Inferior parietal cortex (tissue), 1 donor: Measurements from ENCODE around the gene ADRB1.
A peak's percentile ranks its signal among the peaks of the same experiment; 100 is the strongest.

ENCODE experiments used
- DNase-seq: peaks from one replicate; pipeline ENCODE4 v3.0.0-alpha.2; 2016; ENCODE audit errors: extremely low spot score

ADRB1 gene

DNA sequence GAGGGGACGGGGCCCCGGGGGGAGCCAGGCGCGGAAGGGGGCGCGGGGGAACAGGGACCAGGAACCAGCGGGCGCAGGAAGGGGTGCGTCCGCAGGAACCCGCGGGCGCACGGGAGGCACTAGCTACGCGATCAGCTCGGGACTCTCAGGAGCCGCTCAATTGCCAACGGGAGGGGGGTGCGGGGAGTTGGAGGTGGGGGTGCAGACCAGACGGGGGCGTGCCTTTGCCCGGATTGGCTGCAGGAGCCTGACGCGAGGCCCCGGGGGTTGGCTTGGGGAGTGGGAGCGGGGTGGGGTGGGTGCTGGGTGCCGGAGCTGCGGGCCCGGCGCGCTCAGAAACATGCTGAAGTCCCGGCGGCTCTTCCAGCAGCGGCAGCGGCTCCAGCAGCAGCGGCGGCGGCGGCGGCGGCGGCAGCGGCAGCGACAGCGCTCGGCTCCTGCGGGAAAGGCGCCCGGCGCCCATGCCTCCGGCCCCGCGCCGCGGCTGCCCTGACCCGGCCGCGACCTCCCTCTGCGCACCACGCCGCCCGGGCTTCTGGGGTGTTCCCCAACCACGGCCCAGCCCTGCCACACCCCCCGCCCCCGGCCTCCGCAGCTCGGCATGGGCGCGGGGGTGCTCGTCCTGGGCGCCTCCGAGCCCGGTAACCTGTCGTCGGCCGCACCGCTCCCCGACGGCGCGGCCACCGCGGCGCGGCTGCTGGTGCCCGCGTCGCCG lies at the start of gene ADRB1:
Gene ADRB1 (plus strand): TSS at position 335 of the 715 bp plus-strand sequence. CDS start 267 bp downstream, at position 602.
- DNase-seq, result no peak

DNA sequence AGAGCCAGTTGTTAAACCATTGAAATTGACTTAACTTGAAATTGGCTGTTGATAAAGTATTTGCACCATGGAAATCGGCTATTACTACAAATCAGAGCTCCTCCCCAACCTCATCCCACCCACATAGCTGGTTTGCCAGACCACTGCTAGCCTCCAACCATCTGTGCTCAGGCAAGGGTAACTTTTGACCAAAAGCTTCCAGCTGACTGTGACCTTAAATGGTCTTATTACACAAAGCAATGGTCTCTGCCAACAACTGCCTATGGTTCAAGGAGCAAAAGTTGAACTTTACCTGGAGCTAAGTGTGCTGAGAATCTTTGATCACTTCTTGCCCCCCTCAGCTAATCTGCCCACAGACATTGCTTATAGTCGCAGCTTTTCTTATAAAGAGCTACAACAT lies 48.5 kb upstream of the ADRB1 start:
- DNase-seq, result no peak

DNA sequence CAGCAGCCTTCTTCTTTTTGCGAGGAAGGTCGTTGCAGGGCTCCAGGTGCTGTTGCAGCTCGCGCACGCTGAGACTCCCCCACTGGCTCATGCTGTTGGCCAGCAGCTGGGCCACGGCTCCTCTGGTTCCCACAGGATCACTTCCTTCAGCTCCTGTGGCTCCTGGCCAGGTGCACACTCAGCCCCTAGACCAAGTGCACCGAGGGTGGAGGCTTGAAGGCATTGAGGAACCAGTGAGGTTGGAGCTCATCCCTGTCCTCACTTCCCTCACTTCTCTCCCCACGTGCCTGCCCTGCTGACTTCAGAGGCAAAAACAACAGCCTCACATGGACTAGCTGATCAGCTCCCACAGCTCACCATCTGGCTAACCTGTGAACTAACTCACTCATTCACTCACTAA lies 46.2 kb upstream of the ADRB1 start:
- no peak for DNase-seq

DNA sequence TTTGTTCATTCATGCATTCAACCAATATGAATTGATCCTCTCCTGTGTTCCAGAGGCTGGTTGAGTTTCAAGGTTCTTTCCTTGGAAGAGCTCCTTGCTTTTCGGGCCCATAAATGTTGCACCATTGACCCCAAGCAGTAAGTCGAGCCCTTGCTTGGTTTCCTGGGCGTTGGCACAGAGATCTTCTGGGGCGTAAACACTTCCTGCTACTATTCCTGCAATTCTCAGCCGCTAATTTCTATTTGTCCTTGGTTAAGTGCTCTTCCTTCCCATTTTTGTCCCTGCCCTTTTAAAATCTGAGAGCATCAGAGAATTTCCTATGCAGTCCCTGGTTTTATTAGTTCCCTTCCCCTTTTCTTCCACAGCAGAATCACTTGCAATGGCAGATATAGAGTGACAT lies 44.1 kb upstream of the ADRB1 start:
- DNase-seq, result no peak

DNA sequence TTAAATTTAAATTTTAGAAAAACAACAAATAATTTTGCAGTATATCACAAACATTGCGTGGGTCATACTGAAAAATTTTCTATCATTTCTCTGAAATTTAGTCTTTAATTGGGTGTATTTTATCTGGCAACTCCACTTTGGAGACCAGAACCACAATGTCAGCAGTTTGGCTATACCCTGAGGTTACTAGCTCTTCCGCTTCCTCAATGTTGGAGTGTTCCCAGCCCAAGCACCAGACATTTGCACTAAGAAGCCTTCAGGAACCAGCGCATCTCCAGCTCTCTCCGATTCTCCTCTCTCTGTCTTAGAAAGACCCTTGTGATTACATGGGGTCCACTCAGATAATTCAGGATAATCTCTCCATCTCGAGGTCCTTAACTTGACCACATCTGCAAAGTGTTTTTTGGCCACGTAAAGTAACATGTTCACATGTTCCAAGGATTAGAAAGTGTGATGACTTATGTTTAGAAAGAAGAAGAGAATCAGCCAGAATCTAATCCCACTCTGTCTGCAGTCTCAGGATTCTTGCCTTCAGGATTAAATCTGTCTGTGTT lies 43.1 kb upstream of the ADRB1 start:
- DNase-seq, result no peak

DNA sequence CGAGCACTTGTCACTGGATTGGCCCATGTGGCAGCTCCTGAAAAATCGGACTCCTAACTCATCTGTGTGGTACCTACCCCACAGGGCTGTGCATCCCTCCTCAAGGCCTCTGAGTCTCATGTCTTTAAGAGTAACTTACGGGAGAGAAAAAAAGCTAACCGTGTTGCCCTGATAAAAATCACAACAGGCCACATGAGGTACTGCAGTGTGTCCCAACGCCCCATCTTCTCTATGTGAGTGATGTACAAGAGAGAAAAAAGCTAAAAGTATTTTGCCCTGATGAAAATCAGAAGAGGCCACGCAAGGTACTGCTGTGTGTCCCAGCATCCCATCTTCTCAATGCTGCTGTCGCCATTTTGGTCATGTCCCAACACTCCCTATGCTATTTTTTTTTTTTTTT lies 41.2 kb upstream of the ADRB1 start:
- DNase-seq, result no peak

DNA sequence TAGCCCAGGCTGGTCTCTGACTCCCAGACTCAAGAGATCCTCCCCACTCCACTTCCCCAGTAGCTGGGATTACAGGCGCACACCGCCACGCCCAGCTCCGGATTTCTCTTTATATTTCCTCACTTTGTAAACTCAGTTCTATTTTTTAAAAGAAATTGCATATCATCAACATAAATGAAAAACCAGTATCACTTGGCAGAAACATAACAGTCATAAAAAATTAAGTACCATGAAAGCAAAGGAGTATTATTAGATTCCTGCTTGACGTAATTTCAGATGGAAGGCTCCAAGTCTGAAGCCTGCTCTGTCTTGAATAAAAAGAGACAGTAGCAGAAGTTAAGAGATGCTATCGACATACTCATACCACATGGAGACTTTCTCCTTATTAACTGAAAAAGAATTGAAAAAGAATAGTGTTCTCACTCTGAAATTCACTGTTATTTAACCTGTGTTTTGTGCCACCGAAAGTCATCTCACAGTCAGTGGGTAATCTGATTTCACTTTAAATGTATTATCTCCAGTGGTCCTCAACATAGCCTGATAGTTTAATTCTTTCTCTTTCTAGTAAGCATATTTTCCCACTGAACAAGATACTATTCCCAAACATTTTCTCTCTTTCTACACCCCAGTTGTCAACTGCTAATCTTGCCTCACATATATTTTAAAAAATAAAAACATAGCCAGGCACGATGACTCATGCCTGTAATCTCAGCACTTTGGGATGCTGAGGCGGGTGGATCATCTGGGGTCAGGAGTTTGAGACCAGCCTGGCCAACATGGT lies 40.3 kb upstream of the ADRB1 start:
- no peak for DNase-seq

DNA sequence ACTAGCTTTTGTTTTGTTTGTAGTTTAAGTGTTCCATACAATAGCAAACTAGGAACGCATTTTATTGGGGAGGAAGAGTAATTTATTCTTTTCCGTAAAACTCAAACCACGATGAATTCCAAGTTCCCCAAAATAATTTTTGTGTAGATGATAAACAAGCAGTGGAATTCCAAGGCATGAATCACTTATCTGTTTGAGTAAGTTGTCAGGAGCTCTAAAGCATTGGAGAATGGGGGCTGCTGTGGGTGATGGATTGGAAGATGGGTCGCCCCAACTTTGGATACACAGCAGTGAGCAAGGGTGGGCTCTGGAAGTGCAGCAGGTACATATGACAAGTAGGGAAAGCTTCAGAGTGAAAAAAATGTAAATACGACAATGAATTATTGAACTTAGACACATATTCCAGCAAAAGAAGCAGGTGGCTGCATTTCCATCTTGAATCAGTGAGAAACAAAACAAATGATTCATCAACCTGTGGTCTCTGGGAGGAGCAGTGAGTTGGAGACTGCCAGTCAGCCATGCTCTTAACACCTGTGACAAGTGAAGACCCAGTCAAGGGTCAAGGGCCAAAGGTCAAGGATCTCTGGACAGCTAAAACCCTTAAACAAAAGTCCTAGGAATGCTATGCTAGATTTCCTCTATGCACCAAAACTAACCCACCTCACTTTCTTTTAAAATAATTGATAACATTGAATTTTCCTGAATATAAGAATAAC lies 34.2 kb upstream of the ADRB1 start:
- DNase-seq, result no peak

DNA sequence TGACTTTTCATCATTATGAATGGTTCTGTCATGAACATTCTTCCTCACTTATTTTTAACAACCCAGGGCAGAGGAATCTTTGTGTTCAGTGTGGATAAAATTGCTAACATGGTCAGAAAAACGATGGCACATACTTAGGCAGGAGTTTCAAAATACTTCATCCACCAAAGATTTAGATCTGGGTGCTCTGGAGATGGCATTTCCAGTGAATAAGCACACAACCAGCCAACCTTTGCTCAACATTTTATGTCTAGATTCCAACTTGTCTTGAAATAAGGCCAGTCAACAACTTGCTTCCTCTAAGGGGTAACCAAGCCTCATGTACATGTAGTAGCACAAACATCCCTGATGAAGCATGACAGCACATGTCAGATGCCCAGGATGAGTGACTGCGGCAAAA lies 33.4 kb upstream of the ADRB1 start:
- no peak for DNase-seq

DNA sequence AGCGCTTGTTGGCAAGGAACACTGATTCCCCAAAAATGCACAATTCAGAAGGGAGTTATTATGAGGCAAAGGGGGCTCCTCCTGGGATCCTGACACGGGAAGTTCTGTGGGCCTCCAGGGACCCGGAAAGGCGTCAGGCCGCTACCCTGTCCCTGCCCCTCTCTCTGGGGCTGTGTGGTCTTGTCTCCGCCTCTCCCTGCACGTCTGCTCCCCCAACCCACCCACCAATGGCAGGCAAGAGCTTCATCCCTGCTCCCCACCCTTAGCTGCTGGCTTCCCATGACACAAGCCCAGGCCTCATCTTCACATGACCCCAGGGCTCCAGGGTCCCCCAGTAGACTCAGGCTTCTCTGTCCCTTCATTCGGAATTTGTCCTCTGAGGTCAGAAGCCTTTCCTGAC lies 31.0 kb upstream of the ADRB1 start:
- DNase-seq, result no peak

DNA sequence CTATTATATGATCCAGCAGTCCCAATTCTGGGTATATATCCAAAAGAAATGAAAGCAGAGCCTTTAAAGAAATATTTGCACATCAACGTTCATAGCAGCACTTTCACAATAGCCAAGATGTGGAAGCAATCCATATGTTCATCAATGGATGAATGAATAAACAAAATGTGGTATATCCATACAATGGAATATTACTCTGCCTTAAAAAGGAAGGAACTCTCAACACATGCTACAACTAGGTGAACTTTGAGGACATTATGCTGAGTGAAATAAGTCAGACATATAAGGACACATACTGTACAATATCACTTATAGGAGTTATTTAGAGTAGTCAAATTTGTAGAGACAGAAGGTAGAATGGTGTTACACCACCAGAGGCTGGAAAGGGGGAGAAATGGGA lies 28.0 kb upstream of the ADRB1 start:
- DNase-seq, result no peak

DNA sequence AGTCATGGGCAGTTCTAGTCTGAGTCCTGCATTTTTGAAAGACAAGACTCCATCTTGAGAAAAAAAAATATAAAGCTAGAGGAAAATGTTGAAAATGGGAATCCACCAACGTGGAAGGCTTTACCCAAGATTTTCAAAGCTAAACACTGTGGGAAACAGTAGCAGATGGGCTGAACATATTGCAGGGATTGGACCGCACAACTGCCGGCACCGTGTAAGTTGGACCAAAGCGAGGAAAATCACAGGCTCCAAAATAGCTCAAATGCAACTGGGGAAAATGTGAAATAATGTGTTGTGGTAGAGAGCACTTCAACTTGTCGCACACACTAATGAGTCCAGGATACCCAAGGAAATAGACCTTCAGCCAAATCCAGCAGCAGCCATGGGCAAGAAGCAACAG lies 26.4 kb upstream of the ADRB1 start:
- peak; percentile 62 for DNase-seq

DNA sequence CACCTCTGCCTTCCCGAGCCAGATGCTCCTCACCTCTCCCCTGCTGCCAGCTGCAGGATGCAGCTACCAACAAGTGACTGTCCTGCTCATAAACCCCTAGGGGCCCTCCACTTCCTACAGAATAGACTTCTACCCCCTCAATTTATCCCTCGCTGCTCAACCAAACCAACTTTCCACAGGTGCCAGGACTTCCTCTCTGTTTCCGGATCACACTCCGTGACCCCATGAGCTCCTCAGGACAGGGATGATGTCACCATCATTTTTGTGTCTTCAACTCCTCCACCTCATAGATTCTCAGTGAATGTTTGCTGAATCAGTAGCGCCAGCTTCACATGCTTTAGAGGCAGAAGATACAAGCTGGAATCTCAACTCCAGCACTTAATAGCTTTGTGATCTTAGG lies 25.8 kb upstream of the ADRB1 start:
- no peak for DNase-seq

DNA sequence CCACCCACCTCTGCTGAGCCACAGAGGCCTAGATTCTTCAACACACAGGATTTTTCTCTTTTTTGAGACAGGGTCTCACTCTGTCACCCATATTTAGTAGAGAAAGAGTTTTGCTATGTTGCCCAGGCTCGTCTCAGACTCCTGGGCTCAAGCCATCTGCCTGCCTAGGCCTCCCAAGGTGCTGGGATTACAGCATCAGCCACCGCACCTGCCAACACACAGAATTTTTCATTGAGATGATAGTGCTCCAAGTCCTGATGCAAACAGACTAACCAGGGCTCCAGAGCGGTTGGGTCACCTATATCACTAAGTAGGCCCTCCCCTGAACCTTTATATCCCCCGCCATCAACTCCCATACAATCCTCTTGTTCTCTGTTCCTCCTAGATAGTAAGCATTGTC lies 24.4 kb upstream of the ADRB1 start:
- DNase-seq, result no peak

DNA sequence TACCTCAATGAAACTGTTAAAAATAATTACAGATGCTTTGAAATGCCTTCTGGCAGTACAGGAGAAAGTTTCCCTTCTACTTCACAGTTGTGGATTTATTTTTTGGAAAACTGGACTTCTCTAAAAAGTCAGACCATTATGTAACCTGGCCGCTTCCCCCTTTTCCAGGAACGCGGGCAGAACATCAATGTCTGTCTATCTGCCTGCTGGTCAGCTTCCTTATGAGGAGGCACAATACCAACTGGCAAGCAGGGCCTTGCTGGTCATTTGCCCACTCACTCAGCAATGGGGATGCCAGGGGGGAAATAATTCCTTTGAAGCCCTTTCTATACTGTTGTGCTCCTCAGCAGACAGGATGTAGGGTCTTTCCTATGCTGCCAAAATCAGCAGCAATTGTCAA lies 22.5 kb upstream of the ADRB1 start:
- DNase-seq, result no peak

DNA sequence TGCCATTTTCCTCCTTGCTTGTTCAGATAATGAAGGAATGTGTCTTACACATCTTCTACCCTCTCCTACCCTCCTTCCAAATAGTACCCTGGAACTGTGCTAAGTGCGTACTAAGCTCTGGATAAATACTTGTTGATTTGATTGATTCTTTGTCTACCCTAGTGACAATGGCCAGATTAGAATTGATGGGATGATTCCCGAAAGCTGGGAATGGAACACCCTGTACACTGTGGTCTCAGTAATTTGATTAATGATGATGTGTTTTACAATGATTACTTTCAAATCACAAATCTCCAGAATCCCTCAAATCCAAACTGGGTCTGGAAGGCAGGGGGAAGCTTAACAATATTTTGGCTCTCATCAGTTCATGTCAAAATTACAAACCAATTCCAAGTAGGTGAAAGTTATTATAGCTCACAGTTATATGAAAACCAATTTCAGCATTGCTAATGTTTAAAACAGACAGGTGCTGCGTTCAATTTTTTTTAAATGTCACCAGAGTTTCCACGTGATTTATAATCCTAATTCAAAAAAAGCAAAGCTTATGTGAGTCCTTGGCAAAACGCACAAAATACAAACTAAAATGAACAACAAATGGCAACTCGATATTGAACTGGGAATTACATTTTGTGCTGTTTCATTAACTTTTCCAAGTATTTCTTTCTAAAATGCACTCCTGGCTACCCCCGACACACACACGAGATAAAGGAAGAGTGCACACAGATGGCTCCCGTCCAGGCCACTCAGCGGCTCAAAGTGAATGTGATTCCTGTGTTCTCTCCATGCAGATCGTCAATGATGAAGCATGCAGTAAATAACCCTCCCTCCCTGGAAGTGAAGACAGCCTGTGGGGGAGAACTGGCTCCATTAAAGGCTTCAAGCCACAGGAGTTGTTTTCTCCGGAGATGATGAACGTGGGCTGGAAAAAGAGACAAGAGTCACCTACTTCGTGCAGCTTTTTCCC lies 21.7 kb upstream of the ADRB1 start:
- no peak for DNase-seq

DNA sequence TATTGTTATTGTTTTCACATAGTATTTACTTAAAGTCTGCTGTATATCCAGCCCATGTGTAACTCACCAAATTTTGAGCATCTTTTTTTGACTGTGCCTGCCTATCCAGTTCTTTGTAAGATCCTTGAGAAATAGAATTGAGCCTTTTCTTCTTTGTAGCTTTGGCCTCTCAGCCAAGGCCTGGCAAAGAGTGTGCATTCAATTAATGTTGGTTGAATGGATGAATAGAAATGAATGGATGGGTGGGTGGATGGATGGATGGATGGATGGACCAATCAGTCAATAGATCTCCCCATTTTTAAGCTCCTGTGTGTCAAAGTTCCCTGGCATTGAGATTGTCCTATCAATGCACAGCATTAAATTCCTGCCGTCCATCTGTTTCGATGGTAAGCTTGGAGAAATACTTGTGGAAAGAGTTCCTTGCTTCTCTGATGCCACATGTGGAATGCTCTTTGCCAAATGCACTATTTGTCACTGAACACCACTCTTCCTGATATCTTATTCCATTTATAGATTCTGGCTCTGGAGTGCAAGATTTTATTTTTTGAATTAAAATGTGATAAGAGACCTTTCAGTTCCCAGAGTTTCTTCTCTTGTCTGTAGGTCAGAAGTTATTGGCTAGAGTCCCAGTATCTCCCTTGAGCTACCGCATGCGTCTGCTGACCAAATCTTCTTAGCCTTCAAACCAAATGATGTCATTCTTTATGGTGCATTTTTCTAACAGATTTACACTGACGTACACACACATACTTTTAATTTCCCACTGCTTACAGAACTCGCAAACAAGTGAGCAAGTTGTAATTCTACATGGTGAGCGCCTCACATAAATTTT lies 20.7 kb upstream of the ADRB1 start:
- no peak for DNase-seq

DNA sequence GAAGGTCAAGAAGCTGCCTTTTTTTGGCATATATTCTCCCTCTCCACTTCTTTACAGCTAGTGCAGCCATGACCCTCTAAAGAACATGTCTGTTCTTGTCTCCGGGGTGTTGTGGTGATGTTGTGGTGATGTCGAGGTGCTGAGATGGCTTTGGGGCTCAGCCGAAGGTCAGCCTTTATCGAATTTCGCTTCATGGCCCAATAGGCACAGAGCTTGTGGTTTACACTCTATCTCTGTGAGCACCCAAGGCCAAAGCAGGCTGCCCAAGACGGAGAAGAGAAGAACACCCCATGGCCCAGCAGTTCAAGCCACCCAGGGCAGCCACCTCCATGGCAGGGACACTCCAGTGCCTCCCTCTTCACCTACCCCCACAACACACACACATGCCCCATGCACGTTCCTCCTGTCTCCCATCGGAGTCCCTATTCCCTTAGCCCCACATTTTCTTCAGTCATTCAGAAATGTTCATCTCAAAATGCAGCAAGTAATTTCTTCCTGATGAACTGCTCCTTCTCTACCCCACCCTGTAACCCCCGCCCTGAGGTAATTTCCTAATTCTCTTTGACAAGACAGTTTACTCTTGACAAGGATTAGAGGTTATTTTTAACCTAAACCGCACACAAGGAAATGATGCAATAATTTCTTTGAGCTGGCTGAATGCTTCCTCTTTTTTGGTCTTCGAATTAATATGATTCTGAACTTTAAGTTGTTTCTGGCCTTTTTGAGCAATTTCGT lies 18.6 kb upstream of the ADRB1 start:
- no peak for DNase-seq

DNA sequence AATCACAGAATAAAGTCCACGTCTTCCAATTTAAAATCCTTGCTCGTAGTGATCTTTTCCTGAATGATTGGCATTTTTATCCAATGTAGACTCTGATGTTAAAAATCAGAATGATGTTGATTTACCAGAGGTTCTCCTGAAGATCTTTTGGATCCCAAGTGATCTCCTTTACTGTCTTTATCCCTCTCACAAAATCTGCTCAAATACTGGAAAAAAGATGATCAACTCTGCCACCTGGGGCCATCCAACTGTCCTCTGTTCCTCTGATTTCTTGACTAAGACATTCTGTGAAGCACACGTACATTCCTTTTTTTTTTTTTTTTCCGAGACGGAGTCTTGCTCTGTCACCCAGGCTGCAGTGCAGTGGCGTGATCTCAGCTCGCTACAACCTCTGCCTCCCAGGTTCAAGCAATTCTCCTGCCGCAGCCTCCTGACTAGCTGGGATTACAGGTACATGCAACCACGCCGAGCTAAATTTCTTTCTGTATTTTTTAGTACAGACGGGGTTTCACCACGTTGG lies 18.0 kb upstream of the ADRB1 start:
- DNase-seq, result no peak
